Frontal cortex (tissue), 4 donors: ENCODE data around the gene CNTN5. TPM values are rescaled to one million over a fixed set of nuclear protein-coding genes. Genes with fewer than 3 reads are reported as not detected.

ENCODE experiments used
- DNase-seq, 2 donors: peaks; one replicate each; pipeline ENCODE4 v3.0.0; 2012; ENCODE audit warnings: low spot score in 2 of 2
- FAIRE-seq: peaks from 2 replicates; lab custom pipeline; 2012; peaks lifted over from hg19 to GRCh38; lab: Jason Lieb, UNC
- total RNA-seq: library from RNA; depleted of rRNA; stranded (reverse); fragments of >200 nt; gene quantifications from one replicate; pipeline ENCODE4 v1.2.3, GENCODE V29; 2014
- donor health status: control.
- donor health status: control.
- donor health status: control.

Gene CNTN5
- total RNA-seq, 1 donor from 2014 or later: 17.9 TPM

DNA sequence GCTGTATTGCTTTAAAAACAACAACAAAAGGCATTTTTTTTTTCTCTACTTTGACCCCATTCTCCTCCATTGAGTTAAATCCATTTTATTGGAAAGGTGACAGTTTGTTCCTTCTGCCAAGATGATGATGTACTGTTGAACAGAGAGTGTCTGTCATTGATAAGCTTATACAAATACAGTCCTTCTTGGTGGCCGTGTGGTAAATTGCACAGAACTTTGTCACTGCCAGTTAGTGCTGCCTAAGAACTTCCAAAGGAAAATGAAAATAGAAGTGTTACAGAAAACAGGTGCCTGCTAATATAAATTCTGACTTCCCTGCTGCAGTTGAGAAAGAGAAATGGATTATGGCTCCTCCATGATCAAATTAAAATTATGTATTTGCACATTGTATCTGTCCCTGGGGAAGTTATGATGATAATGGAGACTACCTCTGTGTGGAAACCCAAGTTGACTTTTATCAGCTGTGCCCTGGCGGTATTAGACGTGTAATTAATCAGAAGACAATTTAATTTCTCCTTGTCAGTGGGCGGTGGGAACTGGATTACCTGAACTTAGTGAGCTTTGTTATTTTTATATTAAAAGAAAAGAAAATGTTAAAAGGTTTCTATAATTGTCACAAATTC, 546.7 kb downstream of the CNTN5 start:
- FAIRE-seq: no peak

GRCh38 chr11:99568808-99569207, 548.1 kb downstream of the CNTN5 start:
- no peak for FAIRE-seq
- no peak for DNase-seq

More for the DNA sequence above, 546.7 kb downstream of the CNTN5 start:
- no peak for DNase-seq

- FAIRE-seq (no peak), DNase-seq (no peak)
Measured at GRCh38 chr11:99571094-99571493, 550.3 kb downstream of the CNTN5 start.

- no peak for DNase-seq
- FAIRE-seq: no peak
Measured at GRCh38 chr11:99584830-99585229, 564.1 kb downstream of the CNTN5 start.

DNA sequence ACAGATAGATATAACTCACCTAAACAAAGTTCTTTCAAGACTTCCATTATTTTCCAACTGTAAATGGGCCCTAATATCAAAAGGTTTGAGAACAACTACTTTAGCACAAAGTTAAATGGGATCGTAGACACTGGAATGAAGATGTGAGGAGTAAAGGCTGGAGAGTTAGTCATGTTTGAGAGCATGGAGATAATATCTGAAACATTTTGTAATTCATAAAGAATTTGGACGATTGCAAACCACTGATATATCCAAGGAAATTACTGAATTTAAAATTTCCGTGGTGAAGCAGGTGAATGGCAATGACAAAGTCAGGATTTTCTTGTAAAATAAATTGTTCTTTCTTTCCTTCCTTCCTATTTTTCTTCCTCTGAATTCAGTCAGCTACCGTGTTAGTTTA, 564.9 kb downstream of the CNTN5 start:
- no peak for DNase-seq
- no peak for FAIRE-seq

GRCh38 chr11:99589771-99590170, 569.0 kb downstream of the CNTN5 start:
- FAIRE-seq: no peak
- DNase-seq: no peak

GRCh38 chr11:99592266-99592665, 571.5 kb downstream of the CNTN5 start:
- no peak for FAIRE-seq
- no peak for DNase-seq

GRCh38 chr11:99593197-99593596, 572.4 kb downstream of the CNTN5 start:
- FAIRE-seq (no peak), DNase-seq (no peak)

DNA sequence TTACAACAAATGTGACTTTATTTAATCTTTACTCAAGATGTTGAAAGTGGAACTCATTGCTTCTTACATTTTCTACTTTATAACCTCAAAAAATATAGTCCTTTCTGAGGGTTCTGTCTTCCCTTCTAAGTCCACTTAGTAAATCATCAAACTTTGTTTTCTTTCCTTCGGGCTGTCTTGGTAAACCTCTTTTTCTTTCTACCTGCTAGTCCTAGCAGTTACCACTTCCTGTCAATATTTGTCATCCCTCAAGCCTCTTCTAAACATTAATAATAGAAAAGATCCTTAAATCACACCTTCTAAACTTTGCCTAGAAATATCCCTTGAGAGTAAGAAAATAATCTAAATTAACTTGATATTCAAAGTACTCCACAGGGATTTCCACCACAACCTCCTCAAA, 580.4 kb downstream of the CNTN5 start:
- FAIRE-seq (no peak), DNase-seq (no peak)

- FAIRE-seq (no peak), DNase-seq (no peak)
Measured at GRCh38 chr11:99614352-99614751, 593.6 kb downstream of the CNTN5 start.

DNA sequence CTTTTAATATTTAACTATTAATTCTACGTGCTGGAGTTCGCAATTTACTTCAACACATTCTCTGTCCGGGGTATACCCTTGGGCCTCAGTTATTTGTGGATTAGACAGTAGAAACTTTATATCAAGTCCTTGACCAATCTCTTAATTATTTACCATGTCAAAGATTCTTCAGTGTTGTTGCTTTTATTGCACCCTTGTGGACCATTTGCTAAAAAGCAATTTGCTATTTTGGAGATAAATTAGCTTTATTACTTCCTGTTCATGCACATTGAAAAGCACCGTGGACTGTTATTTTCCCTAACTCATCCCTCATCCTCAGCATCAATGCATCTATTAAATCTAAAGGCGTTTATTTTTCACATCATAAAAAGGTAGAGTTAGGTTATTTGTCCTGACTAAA, 609.9 kb downstream of the CNTN5 start:
- no peak for DNase-seq
- no peak for FAIRE-seq

GRCh38 chr11:99631618-99632017, 610.9 kb downstream of the CNTN5 start:
- FAIRE-seq: no peak
- DNase-seq: no peak

DNA sequence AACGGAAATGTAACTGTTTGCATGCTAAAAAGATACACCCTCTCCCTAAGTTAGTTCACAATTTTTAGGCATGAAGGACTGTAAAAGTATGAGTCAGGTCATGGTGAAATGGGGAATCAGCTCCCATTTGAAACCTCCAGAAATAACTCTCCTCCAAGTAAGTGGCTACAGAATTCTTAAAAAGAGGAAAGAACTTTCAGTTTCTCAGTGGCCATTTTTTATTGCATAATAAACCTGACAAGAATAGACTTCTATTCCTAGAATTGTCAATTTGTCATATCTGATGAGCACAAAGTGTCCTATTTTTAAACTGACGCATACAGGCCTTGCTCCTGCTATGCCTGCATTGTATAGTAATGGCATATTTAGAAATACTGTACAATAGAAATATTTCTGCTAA, 612.2 kb downstream of the CNTN5 start:
- no peak for DNase-seq
- no peak for FAIRE-seq

GRCh38 chr11:99634581-99634980, 613.8 kb downstream of the CNTN5 start:
- no peak for FAIRE-seq
- DNase-seq: no peak

DNA sequence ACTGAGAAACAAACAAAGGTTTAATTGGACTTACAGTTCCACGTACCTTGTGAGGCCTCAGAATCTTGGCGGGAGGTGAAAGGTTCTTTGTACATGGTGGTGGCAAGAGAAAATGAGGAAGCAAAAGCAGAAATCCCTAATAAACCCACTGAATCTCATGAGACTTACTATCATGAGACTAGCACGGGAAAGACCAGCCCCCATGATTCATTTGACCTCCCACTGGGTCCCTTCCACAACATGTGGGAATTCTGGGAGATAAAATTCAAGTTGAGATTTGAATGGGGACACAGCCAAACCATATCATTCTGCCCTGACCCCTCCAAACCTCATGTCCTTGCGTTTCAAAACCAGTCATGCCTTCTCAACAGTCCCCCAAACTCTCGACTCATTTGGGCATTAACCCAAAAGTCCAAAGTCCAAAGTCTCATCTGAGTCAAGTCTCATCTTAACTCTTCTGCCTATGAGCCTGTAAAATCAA, 617.4 kb downstream of the CNTN5 start:
- no peak for FAIRE-seq
- DNase-seq: no peak

DNA sequence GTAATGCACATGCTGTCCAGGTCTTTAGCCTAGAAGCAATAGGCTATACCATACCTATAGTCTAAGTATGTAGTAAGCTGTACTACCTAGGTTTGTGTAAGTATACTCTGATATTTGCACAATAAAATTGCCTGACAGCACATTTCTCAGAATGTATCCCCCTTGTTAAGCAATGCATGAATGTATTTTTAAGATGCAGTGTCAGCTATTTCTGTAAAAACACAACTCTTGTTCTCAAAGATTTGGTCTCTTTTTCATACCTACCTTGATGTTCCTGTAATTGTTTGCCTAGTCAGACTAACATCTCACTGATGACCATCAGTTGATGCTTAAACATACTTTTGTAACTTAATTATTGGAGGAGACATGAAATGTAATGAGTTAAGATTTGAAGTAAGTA, 619.9 kb downstream of the CNTN5 start:
- FAIRE-seq (no peak), DNase-seq (no peak)

DNA sequence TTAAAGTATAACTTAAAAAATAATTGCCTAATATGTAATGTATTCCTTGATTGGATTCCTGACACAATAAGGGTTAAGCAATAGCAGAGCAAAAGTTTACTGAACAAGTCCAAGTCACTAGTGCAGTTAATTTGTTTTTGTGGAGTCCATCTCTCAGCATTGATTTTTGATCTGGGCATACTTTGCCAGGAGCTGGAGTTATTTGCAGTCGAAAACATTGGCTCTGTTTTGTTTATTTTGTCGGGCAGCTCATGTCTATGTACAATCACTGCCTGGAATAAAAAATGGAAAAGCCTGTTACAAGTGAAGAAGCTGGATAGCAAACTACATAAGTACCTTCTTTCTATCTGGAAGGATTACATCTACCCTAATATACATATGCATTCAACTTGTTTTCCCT, 625.2 kb downstream of the CNTN5 start:
- FAIRE-seq: no peak
- DNase-seq: no peak

- FAIRE-seq: no peak
- no peak for DNase-seq
Measured at GRCh38 chr11:99670067-99670676, 649.4 kb downstream of the CNTN5 start.

- FAIRE-seq (no peak), DNase-seq (no peak)
Measured at GRCh38 chr11:99671808-99672409, 651.2 kb downstream of the CNTN5 start.

DNA sequence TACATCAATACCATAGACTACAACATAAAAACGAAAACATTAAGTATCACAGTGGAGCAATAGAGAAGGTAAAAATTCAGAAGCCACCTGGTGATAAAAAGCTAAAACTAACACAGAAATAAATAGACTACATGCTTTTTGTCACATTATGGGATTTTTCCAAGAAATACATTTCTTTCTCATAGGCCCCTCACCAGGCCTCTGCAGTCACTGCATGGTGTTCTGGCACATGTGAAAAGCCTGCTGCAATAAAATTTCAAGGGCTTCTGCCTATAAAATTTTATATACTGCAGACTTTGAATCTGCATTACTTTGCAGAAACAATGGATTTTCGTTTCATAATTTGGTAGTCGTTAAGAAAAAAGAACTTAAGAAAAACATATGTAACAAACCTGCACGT, 655.5 kb downstream of the CNTN5 start:
- DNase-seq: no peak
- FAIRE-seq: no peak

DNA sequence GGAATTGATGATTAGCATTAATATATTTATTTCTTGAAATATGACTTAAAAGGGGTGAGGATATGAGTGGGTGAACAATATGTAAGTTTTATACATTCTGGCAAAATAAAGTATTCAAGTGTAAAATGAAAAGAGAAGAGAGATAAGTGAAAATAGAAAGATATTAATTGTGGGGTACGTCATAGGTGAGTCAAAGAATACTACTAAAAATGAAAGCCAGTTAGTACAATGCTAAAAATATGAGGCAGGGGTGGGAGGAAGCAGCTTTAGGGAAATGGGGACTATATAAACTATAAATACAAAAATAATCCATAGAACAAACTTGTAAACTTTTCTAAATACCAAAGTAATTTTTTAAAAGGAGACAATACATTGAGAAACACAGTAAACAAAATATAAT, 661.4 kb downstream of the CNTN5 start:
- DNase-seq: no peak
- FAIRE-seq: no peak

DNA sequence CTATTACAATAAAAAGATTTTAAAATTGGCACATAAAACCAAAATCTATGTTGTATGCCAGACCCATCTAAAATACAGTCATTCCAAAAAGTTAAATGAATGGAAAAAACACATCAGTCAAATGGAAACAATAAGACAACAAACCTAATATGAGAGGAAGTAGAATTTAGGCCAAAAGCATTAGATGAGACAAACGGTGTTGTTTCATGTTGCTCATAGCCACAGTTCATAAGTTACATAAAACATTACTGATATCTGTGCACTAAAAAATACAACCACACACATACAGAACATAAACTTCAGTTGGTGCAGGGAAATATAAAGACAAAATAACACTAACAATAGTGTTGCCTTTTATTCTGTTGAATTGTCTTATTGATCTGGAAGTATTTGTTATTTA, 661.9 kb downstream of the CNTN5 start:
- DNase-seq: no peak

More for the DNA sequence above, 661.9 kb downstream of the CNTN5 start:
- FAIRE-seq: no peak
